SIG-M5 treated with dmso at 0.1 percent for 504 hours (cell line): Measurements from ENCODE around the gene MPRIP.

Experiments used
- DNase-seq: peaks from one replicate; lab custom pipeline; 2025; ENCODE audit not compliant: unreplicated experiment; lab: John Stamatoyannopoulos, UW

Gene MPRIP

GRCh38 chr17:17064322-17064721 is 22.1 kb downstream of the MPRIP start:
- no peak for DNase-seq

- no peak for DNase-seq
Measured at GRCh38 chr17:17066021-17066420, 23.8 kb downstream of the MPRIP start.

GRCh38 chr17:17067257-17067656 is 25.0 kb downstream of the MPRIP start:
- DNase-seq, result no peak

GRCh38 chr17:17069849-17070248 is 27.6 kb downstream of the MPRIP start:
- DNase-seq, result no peak

- DNase-seq, result no peak
Measured at GRCh38 chr17:17070931-17071330, 28.7 kb downstream of the MPRIP start.

- DNase-seq, result no peak
Measured at GRCh38 chr17:17071531-17072360, 29.5 kb downstream of the MPRIP start.

DNA sequence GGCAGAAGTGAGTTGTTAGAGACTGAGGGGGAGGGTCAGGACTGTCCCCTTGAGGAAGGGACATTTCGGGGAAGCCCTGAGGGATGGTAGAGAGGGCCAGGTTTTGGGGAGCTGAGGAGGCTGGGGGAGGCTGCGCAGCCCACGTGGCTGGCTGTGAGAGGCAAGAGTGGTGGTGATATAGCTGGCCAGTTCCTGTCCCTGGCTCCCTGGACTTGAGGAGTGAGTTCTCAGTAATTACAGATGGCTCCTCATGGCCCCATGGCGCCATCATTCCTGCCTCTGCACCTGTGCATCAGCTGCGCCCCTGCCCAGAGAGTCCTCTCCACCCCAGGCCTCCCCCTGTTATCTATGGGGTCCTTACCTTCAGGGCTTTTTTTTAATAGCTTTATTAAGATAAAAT is 30.3 kb downstream of the MPRIP start:
- DNase-seq, result no peak

DNA sequence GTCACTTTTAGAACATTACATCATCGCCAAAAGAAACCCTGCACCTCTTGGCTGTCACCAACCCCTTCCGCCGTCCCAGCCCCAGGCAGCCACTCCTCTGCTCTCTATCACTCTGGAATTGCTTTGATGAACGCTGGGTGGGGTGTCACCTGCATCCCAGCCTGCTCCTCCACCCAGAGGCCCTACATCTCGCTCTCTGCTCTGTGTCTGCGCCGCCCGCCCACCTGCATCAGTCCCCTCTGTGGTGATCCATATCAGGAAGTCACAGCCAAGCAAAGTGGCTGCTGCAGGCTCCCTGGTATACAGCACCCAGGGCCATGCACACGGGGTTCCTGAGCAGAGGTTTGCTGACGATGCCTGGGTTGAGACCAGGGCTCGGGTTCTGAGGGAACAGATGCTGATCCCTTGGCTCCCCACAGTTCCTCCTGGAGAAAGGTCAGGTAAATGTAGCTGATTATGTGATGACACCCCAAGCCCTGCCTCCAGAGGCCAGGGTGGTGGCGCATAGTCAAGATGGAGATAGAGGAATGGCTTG is 30.8 kb downstream of the MPRIP start:
- DNase-seq, result no peak

DNA sequence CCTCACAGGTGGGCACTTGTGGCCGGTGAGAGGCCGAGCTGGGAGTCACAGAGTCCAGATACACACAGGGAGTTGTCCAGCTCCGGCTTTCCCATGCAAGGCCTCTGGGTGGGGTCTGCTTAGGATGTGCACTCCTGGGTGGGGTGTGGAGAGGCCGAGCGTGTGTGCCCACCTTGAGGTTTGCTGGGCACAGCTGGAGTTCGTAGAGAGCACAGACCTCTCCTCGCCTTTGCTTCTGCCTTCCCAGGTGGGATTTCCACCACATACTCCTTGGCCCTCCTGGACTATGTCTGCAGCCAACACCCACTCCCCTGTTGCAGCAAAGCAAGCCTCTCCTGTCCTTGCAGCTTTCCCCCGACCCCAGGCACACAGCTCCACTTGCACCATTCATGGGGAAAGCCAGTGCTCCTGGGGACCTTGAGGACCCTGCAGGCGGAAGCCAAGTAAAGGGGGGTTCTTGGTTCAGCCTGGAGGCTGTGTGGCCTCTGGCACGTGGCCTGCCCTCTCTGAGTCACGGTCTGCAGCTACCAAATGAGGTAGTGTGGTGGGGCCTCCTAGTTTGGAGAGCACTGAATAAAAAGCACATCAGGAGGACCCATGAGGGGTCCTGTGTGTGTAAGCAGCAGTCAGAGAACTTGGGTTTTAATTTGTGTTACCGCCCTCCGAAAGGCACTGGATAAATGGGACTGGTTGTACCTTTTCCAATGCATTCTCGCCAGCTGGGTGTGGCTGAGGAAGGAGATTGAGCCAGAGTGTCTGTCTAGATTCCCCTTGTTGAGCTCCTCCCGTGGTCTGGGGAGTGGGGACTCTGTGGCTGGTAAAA is 31.5 kb downstream of the MPRIP start:
- no peak for DNase-seq

DNA sequence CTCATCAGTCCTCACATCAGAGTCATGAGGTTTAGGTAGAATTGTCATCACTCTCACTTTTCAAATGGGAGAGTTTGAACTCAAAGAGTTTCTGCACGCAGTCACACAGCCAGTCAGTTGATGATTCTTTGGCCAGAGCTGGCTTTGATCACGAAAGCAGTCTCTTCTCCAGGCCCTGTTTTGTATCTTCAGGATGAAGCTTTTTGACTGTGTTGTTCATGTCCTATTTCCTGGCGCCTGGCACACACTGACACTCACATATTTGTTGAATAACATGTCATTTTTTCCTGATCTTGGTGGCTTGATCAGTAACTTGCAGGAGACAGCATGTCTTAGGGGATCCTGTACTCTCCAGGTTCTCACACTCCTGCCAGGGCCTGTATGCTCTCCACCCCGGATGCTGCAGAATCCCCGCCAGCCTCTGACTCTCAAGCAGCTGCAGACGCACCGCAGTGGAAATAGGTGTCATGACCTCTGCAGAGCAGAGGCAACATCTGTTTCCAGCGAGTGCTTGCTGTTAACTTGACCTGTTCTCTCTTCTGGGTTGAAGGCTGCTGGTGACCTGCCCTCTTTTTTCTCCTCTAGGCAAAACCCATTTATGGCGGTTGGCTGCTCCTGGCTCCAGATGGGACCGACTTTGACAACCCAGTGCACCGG is 33.0 kb downstream of the MPRIP start:
- no peak for DNase-seq

DNA sequence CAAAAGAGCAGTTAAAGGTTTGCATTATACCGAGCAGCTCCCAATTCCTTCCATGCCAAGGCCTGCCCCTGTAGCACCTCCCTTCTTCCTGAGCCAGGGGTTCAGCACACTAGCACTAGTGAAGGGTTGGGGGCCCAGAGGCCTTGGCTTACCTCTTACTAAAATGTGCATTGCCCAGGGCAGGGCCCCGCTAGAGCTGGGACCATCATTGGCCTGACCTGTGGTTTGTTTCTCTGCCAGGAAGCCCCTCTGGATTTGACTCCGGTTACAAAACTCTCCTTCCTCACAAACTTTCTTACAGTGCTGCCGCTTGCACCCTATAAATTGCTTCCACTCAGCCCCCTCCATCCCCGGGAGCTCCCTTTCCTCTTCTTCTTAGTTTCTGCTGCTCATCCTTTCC is 33.8 kb downstream of the MPRIP start:
- no peak for DNase-seq

DNA sequence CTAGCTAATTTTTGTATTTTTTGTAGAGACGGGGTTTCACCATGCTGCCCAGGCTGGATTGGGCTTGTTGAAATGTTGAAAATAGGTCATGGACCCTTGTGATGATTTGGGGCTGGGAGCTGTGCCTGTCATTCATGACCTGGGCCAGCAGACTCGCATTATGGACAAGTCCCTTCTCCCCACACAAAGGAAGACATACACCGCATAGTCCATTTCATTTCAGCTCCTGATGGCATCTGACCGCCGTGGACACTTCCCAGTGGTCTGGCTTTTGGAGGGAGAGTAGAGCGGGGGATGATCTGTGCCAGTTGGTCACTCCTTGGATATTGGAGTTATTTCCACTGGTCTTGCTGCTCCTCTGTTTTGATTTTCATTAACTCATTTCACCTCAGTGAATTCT is 34.8 kb downstream of the MPRIP start:
- DNase-seq, result no peak

DNA sequence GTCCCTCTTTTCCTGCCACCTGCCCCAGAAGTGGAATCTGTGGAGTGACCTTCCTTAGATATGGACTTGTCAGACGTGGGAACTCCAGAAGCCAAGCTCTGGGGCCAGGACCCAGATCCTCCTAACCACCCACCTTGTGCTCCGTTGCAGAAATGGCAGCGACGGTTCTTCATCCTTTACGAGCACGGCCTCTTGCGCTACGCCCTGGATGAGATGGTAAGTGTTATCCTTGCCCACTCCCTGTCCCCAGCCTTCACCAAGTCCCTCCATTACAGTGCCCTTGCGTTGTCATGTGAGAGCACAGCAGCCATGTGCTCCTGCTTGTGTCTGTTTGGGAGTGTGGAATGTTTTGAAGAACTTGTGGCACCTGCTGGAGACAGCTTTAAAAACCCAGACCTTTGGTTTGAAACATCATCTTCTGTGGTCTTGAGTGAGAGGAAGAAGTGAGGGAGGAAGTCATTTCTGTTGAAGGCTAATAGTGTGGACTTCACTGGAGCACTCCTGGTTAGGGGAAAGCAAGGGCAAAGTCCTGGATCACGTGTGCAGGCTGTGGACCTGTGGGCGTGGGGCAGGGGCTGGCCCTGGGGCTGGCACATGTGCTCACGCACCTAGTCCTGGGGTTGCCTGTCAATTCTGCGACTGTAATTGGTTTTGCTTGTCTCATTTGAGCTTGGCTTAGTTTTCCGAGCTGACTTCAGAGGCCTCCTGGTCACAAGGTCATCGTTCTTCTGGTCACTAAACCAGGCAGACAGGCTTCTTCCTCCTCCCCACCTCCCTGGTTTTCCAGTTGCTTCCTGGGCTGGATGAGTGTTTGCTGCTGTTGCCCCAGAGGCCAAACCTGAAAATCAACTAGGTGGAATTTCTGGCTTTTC is 35.8 kb downstream of the MPRIP start:
- DNase-seq, result peak; percentile 34

- no peak for DNase-seq
Measured at GRCh38 chr17:17078832-17079231, 36.6 kb downstream of the MPRIP start.

- no peak for DNase-seq
Measured at GRCh38 chr17:17079336-17079735, 37.1 kb downstream of the MPRIP start.

DNA sequence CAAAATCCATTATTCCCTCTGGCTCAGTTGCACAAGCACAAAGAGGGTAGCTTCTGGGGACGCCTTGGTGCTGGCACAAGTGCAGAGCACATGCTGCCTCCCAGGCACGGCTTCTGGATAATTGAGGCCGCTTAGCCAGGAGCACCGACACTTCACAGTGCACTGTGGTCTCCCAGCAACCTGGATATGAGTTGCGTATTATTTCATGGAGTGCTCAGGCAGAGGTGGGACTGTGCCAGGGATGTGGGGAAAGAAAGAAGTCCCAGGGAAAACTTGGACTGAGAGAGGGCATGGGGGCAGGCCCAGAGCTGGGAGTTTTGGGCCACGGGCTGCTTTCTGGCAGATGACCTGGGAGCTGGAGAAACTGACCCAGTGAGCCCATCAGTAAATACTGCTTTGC is 37.5 kb downstream of the MPRIP start:
- no peak for DNase-seq

DNA sequence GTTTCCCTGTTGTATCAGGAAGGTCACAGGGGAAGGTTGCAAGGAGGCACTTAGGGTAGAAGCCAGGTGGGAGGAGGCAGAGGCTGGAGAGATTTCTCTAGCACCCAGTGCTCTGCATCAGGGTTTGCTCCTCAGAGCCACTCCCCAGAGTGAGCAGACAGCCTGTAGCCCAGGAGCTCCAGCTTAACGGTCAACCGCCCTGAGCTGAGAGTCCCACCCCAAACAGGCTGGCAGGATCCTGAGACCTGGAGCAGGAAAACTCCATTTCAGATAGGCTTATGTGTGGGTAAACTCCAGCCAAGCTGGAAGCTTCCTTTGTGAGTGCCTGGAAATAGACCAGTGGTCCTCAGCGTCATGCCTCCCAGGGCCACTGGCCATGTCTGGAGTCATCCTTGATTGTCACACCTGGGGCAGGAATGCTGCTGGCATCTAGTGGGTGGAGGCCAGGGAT is 37.9 kb downstream of the MPRIP start:
- no peak for DNase-seq

DNA sequence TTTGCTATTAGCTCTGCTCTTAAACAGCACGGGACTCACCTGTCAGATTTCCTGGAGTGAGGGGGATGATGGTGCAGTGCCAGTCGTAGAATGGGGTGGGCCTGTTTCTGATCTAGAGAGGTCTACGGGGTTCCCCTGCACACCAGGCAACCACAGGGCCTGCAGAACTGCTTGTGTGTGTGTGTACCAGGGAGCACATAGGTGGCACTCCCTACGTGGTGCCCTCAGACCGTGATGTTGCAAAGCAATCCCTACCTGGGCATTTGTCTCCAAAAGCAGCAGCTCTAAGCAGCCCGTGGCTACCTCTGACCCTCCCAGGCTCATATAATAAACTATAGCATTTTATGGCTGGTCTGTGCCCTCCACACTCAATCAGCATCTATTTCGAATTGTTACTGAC is 38.5 kb downstream of the MPRIP start:
- no peak for DNase-seq

DNA sequence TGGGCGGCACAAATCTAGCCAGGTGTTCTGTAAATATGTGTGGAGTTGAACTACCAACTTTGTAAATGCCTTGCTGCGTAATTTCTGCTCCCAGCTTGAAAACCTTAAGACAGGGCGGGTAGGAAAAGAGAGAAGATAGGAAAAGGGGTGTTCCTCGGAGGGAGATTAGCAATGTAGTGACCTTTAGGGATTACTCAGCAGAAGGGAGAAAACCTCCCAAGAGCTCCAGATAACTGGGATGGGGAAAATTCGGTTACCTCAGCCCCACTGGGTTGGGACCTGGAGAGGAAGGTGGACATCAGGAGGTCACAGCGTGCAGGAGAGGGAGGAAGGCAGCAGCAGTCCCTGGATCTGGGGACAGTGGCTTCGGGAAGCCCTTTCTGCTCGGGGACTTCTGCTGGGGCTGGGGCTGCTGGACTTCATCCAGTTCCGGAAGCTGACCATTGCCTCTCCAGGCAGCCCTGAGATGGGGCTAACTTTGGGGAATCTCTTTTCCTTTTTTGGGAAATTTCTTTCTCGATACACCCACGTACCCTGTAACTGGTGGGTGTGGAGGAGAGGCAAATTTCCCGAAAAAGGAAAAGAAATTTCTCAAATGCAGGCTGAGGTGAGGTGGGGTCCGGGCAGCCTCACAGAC is 39.2 kb downstream of the MPRIP start:
- DNase-seq, result no peak

- no peak for DNase-seq
Measured at GRCh38 chr17:17082878-17083277, 40.6 kb downstream of the MPRIP start.
